IPS-18a (cell line): ENCODE data around the gene BUD13.

Source experiments
- H3K27ac ChIP-seq: one replicate; pipeline ENCODE4 v1.5.1; 2013; ENCODE audit warnings: low read length
- H3K27me3 ChIP-seq: one replicate; pipeline ENCODE4 v1.6.1; 2013; ENCODE audit warnings: mild to moderate bottlenecking, low read length; ENCODE audit not compliant: control insufficient read depth, insufficient read depth
- H3K36me3 ChIP-seq: one replicate; pipeline ENCODE4 v1.6.1; 2013; ENCODE audit warnings: low read depth, low read length; ENCODE audit not compliant: control insufficient read depth
- H3K4me1 ChIP-seq: one replicate; pipeline ENCODE4 v1.6.1; 2013; ENCODE audit warnings: low read depth, low read length; ENCODE audit not compliant: control insufficient read depth
- H3K4me3 ChIP-seq: one replicate; pipeline ENCODE4 v1.5.1; 2013; ENCODE audit warnings: low read length
- H3K9ac ChIP-seq: one replicate; pipeline ENCODE4 v1.6.1; 2013; ENCODE audit warnings: mild to moderate bottlenecking, low read length, moderate library complexity
- H3K9me3 ChIP-seq: one replicate; pipeline ENCODE4 v1.6.1; 2013; ENCODE audit warnings: low read depth, low read length; ENCODE audit not compliant: control insufficient read depth

BUD13 gene

GRCh38 chr11:116725434-116726221 lies 47.2 kb downstream of the BUD13 start:
- H3K4me3 ChIP-seq = no peak overlapping the region
- no peaks in the 10 kb centered on the region for H3K36me3 ChIP-seq
- H3K4me1 ChIP-seq = peaks cover 4% of the 10 kb centered on the region
- no peak overlapping the region for H3K27ac ChIP-seq
- H3K9me3 ChIP-seq = no peaks in the 10 kb centered on the region
- no peaks in the 10 kb centered on the region for H3K27me3 ChIP-seq
- no peak overlapping the region for H3K9ac ChIP-seq

- no peaks in the 10 kb centered on the region for H3K36me3 ChIP-seq
- no peak overlapping the region for H3K9ac ChIP-seq
- no peaks in the 10 kb centered on the region for H3K4me1 ChIP-seq
- no peaks in the 10 kb centered on the region for H3K27me3 ChIP-seq
- H3K9me3 ChIP-seq = no peaks in the 10 kb centered on the region
- H3K27ac ChIP-seq = no peak overlapping the region
- H3K4me3 ChIP-seq = no peak overlapping the region
Measured at GRCh38 chr11:116724813-116725212, 48.0 kb downstream of the BUD13 start.

DNA sequence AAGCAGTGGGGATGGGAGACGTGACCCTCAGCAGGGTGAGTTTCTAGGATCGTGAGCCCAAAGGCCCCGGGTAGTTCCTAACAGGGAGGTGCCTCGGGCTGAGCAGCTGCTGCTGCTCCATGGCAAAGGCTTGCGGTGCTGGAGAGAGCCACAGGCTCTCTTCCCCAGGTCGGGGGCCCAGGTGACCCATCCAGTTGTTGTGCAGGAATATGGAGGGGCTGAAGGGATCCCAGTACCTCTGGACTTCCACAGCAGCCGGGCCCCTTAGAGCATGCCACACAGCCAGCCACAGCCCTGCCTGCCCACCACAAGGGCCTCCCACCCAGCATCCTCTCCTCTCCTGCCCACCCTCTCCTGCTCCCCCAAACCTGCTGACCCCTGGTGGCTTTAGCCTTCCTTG lies 49.3 kb downstream of the BUD13 start:
- no peaks in the 10 kb centered on the region for H3K36me3 ChIP-seq
- H3K9ac ChIP-seq = no peak overlapping the region
- no peaks in the 10 kb centered on the region for H3K4me1 ChIP-seq
- no peak overlapping the region for H3K27ac ChIP-seq
- no peak overlapping the region for H3K4me3 ChIP-seq
- H3K27me3 ChIP-seq = no peaks in the 10 kb centered on the region
- no peaks in the 10 kb centered on the region for H3K9me3 ChIP-seq

GRCh38 chr11:116721988-116722387 lies 50.8 kb downstream of the BUD13 start:
- Histone ChIP-seq H3K27me3 (no peaks in the 10 kb centered on the region), H3K36me3 (no peaks in the 10 kb centered on the region), H3K27ac (no peak overlapping the region), H3K9me3 (no peaks in the 10 kb centered on the region), H3K9ac (no peak overlapping the region), H3K4me3 (no peak overlapping the region), H3K4me1 (no peaks in the 10 kb centered on the region)

- H3K27ac ChIP-seq = no peak overlapping the region
- H3K9me3 ChIP-seq = no peaks in the 10 kb centered on the region
- H3K27me3 ChIP-seq = no peaks in the 10 kb centered on the region
- H3K36me3 ChIP-seq = no peaks in the 10 kb centered on the region
- no peak overlapping the region for H3K9ac ChIP-seq
- no peaks in the 10 kb centered on the region for H3K4me1 ChIP-seq
- no peak overlapping the region for H3K4me3 ChIP-seq
Measured at GRCh38 chr11:116720895-116721294, 51.9 kb downstream of the BUD13 start.

DNA sequence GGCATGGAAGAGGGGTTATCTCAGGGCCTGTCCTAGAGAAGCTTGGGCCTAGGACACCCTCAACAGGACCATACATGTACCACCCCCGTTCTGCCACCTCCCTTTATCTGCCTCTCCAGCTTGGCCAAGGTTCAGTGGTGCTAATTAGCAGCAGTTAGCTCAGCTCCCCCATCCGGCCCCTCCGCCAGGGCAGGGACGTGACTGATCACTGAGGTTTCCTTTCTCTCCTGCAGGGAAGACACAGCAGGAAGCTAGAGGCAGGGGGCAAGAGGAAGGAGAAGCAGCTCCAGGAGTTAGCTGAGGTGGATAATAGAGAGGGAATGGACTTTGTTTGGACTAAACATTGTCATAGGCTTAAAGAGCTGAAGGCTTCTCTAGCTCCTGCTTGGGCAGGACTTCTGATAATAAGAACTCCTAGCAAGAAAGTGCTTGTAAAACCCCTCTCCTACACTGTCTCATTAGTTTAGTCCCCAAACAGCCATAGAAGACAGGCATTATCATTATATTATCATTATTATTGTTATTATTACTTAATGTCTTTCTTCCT lies 53.8 kb downstream of the BUD13 start:
- Histone ChIP-seq H3K9ac (no peak overlapping the region), H3K4me3 (no peak overlapping the region), H3K36me3 (no peaks in the 10 kb centered on the region), H3K27me3 (no peaks in the 10 kb centered on the region), H3K9me3 (no peaks in the 10 kb centered on the region), H3K27ac (no peak overlapping the region), H3K4me1 (peaks cover 12% of the 10 kb centered on the region)

- Histone ChIP-seq H3K27me3 (peaks cover 3% of the 10 kb centered on the region), H3K27ac (no peak overlapping the region), H3K9ac (no peak overlapping the region), H3K4me3 (no peak overlapping the region), H3K4me1 (peaks cover 12% of the 10 kb centered on the region), H3K9me3 (no peaks in the 10 kb centered on the region), H3K36me3 (no peaks in the 10 kb centered on the region)
Measured at GRCh38 chr11:116716621-116717020, 56.2 kb downstream of the BUD13 start.

- Histone ChIP-seq H3K9me3 (no peaks in the 10 kb centered on the region), H3K27me3 (peaks cover 8% of the 10 kb centered on the region), H3K4me1 (peaks cover 12% of the 10 kb centered on the region), H3K9ac (no peak overlapping the region), H3K27ac (no peak overlapping the region), H3K36me3 (no peaks in the 10 kb centered on the region), H3K4me3 (no peak overlapping the region)
Measured at GRCh38 chr11:116715383-116715782, 57.4 kb downstream of the BUD13 start.

GRCh38 chr11:116714902-116715301 lies 57.9 kb downstream of the BUD13 start:
- H3K27me3 ChIP-seq = peaks cover 8% of the 10 kb centered on the region
- H3K9ac ChIP-seq = no peak overlapping the region

DNA sequence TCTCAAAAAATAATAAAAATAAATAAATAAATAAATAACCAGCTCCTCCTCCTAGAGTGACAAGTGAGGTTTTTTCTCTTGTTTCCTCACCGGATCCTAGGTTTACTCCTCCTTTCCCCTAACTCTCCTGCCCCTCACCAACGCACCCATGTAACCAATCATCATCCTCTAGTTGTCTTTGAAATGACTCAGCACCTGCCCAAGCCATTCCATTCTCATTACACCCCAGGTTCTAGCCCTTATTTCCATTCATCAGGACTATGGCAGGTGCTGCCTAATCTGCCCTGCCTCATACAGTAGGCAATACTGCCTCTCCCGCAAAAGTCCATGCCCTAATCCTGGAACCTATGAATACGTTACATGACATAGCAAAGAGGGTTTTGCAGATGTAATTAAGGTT lies 60.4 kb downstream of the BUD13 start:
- H3K4me1 ChIP-seq = peaks cover 26% of the 10 kb centered on the region
- H3K9ac ChIP-seq = no peak overlapping the region
- peaks cover 13% of the 10 kb centered on the region for H3K27me3 ChIP-seq
- H3K4me3 ChIP-seq = no peak overlapping the region
- no peaks in the 10 kb centered on the region for H3K36me3 ChIP-seq
- no peaks in the 10 kb centered on the region for H3K9me3 ChIP-seq
- H3K27ac ChIP-seq = no peak overlapping the region

More at GRCh38 chr11:116714902-116715301, 57.9 kb downstream of the BUD13 start:
- no peaks in the 10 kb centered on the region for H3K36me3 ChIP-seq
- H3K9me3 ChIP-seq = no peaks in the 10 kb centered on the region
- peaks cover 16% of the 10 kb centered on the region for H3K4me1 ChIP-seq
- H3K27ac ChIP-seq = no peak overlapping the region
- H3K4me3 ChIP-seq = no peak overlapping the region

GRCh38 chr11:116710762-116711161 lies 62.0 kb downstream of the BUD13 start:
- H3K27me3 ChIP-seq = peaks cover 13% of the 10 kb centered on the region

More at GRCh38 chr11:116710762-116711161, 62.0 kb downstream of the BUD13 start:
- H3K9ac ChIP-seq = no peak overlapping the region
- no peaks in the 10 kb centered on the region for H3K9me3 ChIP-seq
- peaks cover 26% of the 10 kb centered on the region for H3K4me1 ChIP-seq
- H3K4me3 ChIP-seq = no peak overlapping the region
- H3K36me3 ChIP-seq = no peaks in the 10 kb centered on the region
- no peak overlapping the region for H3K27ac ChIP-seq
